Measurements from ENCODE around the gene LGALS8.

The LGALS8 gene

GRCh38 chr1:236492378-236492777 is 31.4 kb upstream of the LGALS8 start:
- no peak overlapping the region for H2AK5ac ChIP-seq (ENCODE audit: low read depth, low read length)
- H3K36me3 ChIP-seq (replicated peaks in 1 of 2; ENCODE audit: control insufficient read depth in 2 of 2, insufficient read depth in 2 of 2, low read length in 2 of 2) = no peaks in the 10 kb centered on the region

DNA sequence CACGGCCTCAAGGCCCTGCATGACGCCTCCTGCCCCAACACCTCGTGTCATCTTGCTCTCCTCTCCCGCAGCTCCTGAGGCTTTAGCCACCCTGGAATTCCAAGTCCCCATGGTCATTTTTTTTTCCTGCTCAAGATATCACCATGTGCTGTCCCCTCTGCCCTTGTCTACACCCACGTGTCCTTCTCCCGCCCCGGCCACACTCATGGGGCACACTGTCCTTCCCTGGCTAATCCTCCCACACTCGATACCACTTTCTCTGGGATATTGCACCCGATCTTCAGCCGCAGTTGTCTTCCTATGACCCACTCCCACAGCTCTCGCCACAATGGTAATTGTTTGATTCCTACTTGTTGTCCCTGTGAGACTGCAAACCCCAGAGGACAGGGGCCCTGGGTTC is 29.7 kb upstream of the LGALS8 start:
- no peaks in the 10 kb centered on the region for H3K36me3 ChIP-seq (replicated peaks in 1 of 2; ENCODE audit: control insufficient read depth in 2 of 2, insufficient read depth in 2 of 2, low read length in 2 of 2)
- peak overlapping the region; percentile 33 for H3K14ac ChIP-seq (ENCODE audit: low read length)
- no peaks in the 10 kb centered on the region for H3K27me3 ChIP-seq (ENCODE audit: control insufficient read depth in 3 of 3, insufficient read depth in 3 of 3, low read depth in 1 of 3, low read length in 3 of 3)
- no CpG with 5 or more reads among the region's 11 CpGs for WGBS, 2 donors (ENCODE audit: extremely low coverage in 2 of 2, insufficient read length in 2 of 2, insufficient replicate concordance in 1 of 2)
- H3K4ac ChIP-seq (ENCODE audit: low read length) = no peak overlapping the region
- no peak overlapping the region for H2BK120ac ChIP-seq (ENCODE audit: low read depth, low read length)
- H2BK15ac ChIP-seq (ENCODE audit: low read length) = peak overlapping the region; percentile 66
- no peak overlapping the region for H2BK5ac ChIP-seq (ENCODE audit: low read length)
- no peaks in the 10 kb centered on the region for H3K79me1 ChIP-seq (ENCODE audit: low read depth, low read length)
- no peak overlapping the region for H3K18ac ChIP-seq (ENCODE audit: low read length)
- H3K23ac ChIP-seq (ENCODE audit: low read depth, low read length, poor library complexity) = peak overlapping the region; percentile 30
- DNase-seq (ENCODE audit: low spot score) = no peak
- no peak overlapping the region for H2AFZ ChIP-seq (ENCODE audit: low read length)
- H3K4me3 ChIP-seq (ENCODE audit: low read length in 2 of 2) = no peak overlapping the region
- H3K27ac ChIP-seq (replicated peaks; ENCODE audit: low read length) = no peak overlapping the region
- no peak overlapping the region for H2BK12ac ChIP-seq (ENCODE audit: low read length)
- no peak overlapping the region for H3K4me2 ChIP-seq (ENCODE audit: insufficient read depth, low read length, poor library complexity, severe bottlenecking)
- H2AK5ac ChIP-seq (ENCODE audit: low read depth, low read length) = no peak overlapping the region
- H3K9ac ChIP-seq (ENCODE audit: low read depth, low read length, poor library complexity) = no peak overlapping the region
- H4K8ac ChIP-seq (ENCODE audit: low read depth, low read length) = no peak overlapping the region
- no peaks in the 10 kb centered on the region for H3K9me3 ChIP-seq (replicated peaks in 1 of 2; ENCODE audit: control insufficient read depth in 2 of 2, insufficient read depth in 1 of 2, low read depth in 1 of 2, low read length in 2 of 2)
- peaks cover 0 to 6% of the 10 kb centered on the region in 2 donors for H3K4me1 ChIP-seq (ENCODE audit: control insufficient read depth in 2 of 2, insufficient read depth in 1 of 2, low read depth in 1 of 2, low read length in 2 of 2)
- H4K91ac ChIP-seq (ENCODE audit: low read depth, low read length, poor library complexity) = no peak overlapping the region

More at GRCh38 chr1:236492378-236492777, 31.4 kb upstream of the LGALS8 start:
- no peak for DNase-seq (ENCODE audit: low spot score)
- H3K9me3 ChIP-seq (replicated peaks in 1 of 2; ENCODE audit: control insufficient read depth in 2 of 2, insufficient read depth in 1 of 2, low read depth in 1 of 2, low read length in 2 of 2) = no peaks in the 10 kb centered on the region
- no peak overlapping the region for H2BK15ac ChIP-seq (ENCODE audit: low read length)
- no peak overlapping the region for H2BK120ac ChIP-seq (ENCODE audit: low read depth, low read length)
- no peak overlapping the region for H2BK12ac ChIP-seq (ENCODE audit: low read length)
- H3K4ac ChIP-seq (ENCODE audit: low read length) = no peak overlapping the region
- H3K4me2 ChIP-seq (ENCODE audit: insufficient read depth, low read length, poor library complexity, severe bottlenecking) = no peak overlapping the region
- H2BK5ac ChIP-seq (ENCODE audit: low read length) = no peak overlapping the region
- H2AFZ ChIP-seq (ENCODE audit: low read length) = no peak overlapping the region
- H4K8ac ChIP-seq (ENCODE audit: low read depth, low read length) = no peak overlapping the region
- no peak overlapping the region for H3K14ac ChIP-seq (ENCODE audit: low read length)
- H3K4me3 ChIP-seq (ENCODE audit: low read length in 2 of 2) = no peak overlapping the region
- H3K23ac ChIP-seq (ENCODE audit: low read depth, low read length, poor library complexity) = no peak overlapping the region
- H3K18ac ChIP-seq (ENCODE audit: low read length) = no peak overlapping the region
- H3K27me3 ChIP-seq (ENCODE audit: control insufficient read depth in 3 of 3, insufficient read depth in 3 of 3, low read depth in 1 of 3, low read length in 3 of 3) = no peaks in the 10 kb centered on the region
- H3K4me1 ChIP-seq (ENCODE audit: control insufficient read depth in 2 of 2, insufficient read depth in 1 of 2, low read depth in 1 of 2, low read length in 2 of 2) = peaks cover 0 to 6% of the 10 kb centered on the region in 2 donors
- H4K91ac ChIP-seq (ENCODE audit: low read depth, low read length, poor library complexity) = no peak overlapping the region
- H3K9ac ChIP-seq (ENCODE audit: low read depth, low read length, poor library complexity) = no peak overlapping the region
- no peaks in the 10 kb centered on the region for H3K79me1 ChIP-seq (ENCODE audit: low read depth, low read length)
- H3K27ac ChIP-seq (replicated peaks; ENCODE audit: low read length) = no peak overlapping the region
- no CpG with 5 or more reads among the region's 2 CpGs for WGBS, 2 donors (ENCODE audit: extremely low coverage in 2 of 2, insufficient read length in 2 of 2, insufficient replicate concordance in 1 of 2)

DNA sequence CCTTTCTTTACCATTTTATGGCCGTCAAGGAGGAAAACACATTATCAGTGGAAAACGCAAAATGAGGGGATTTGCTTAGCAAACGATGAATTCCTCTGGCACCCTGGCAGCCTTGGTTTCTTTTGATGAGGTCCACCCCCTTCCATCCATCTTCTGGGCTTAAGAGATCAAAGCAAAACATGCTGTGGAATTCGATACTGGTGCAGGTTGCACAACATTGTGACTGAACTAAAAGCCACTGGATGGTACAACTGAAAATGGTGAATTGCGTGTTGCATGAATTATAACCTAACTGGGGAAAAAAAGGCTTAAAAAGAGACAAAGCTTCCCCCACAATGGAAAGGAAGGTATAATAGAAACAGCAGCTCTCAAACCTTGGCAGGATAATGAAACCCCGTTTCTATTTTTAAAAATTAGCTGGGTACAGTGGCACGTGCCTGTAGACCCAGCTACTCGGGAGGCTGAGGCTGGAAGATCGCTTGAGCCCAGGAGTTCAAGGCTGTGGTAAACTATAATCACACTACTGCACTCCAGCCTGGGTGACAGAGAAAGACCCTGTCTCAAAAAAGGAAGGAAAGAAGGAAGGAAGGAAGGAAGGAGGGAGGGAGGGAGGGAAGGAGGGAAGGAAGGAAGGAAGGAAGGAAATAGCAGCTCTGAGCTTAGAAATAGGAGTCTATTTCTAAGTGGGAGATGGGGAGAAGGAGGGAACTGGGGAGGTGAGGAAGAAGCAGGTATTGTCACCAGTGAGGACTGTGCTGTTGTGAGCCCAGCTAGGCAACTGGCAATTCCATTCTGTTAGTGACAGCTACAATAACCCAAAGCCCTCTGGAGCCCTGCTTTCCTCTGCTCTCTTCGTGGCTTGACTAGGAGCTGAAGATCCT is 29.0 kb upstream of the LGALS8 start:
- Histone ChIP-seq H2BK15ac (ENCODE audit: low read length) (peak overlapping the region; percentile 66), H3K18ac (ENCODE audit: low read length) (no peak overlapping the region), H4K8ac (ENCODE audit: low read depth, low read length) (no peak overlapping the region), H2BK5ac (ENCODE audit: low read length) (no peak overlapping the region), H3K9ac (ENCODE audit: low read depth, low read length, poor library complexity) (no peak overlapping the region), H3K36me3 (replicated peaks in 1 of 2; ENCODE audit: control insufficient read depth in 2 of 2, insufficient read depth in 2 of 2, low read length in 2 of 2) (no peaks in the 10 kb centered on the region), H2BK12ac (ENCODE audit: low read length) (no peak overlapping the region), H3K9me3 (replicated peaks in 1 of 2; ENCODE audit: control insufficient read depth in 2 of 2, insufficient read depth in 1 of 2, low read depth in 1 of 2, low read length in 2 of 2) (no peaks in the 10 kb centered on the region), H2AFZ (ENCODE audit: low read length) (no peak overlapping the region), H3K23ac (ENCODE audit: low read depth, low read length, poor library complexity) (no peak overlapping the region), H3K4me3 (ENCODE audit: low read length in 2 of 2) (no peak overlapping the region), H3K4me2 (ENCODE audit: insufficient read depth, low read length, poor library complexity, severe bottlenecking) (no peak overlapping the region), H2AK5ac (ENCODE audit: low read depth, low read length) (no peak overlapping the region), H3K27ac (replicated peaks; ENCODE audit: low read length) (no peak overlapping the region), H2BK120ac (ENCODE audit: low read depth, low read length) (no peak overlapping the region), H3K79me1 (ENCODE audit: low read depth, low read length) (no peaks in the 10 kb centered on the region), H3K4me1 (ENCODE audit: control insufficient read depth in 2 of 2, insufficient read depth in 1 of 2, low read depth in 1 of 2, low read length in 2 of 2) (peaks cover 0 to 6% of the 10 kb centered on the region in 2 donors), H3K27me3 (ENCODE audit: control insufficient read depth in 3 of 3, insufficient read depth in 3 of 3, low read depth in 1 of 3, low read length in 3 of 3) (no peaks in the 10 kb centered on the region), H3K4ac (ENCODE audit: low read length) (no peak overlapping the region), H4K91ac (ENCODE audit: low read depth, low read length, poor library complexity) (no peak overlapping the region), H3K14ac (ENCODE audit: low read length) (no peak overlapping the region)
- no CpG with 5 or more reads among the region's 10 CpGs for WGBS, 2 donors (ENCODE audit: extremely low coverage in 2 of 2, insufficient read length in 2 of 2, insufficient replicate concordance in 1 of 2)
- no peak for DNase-seq (ENCODE audit: low spot score)

DNA sequence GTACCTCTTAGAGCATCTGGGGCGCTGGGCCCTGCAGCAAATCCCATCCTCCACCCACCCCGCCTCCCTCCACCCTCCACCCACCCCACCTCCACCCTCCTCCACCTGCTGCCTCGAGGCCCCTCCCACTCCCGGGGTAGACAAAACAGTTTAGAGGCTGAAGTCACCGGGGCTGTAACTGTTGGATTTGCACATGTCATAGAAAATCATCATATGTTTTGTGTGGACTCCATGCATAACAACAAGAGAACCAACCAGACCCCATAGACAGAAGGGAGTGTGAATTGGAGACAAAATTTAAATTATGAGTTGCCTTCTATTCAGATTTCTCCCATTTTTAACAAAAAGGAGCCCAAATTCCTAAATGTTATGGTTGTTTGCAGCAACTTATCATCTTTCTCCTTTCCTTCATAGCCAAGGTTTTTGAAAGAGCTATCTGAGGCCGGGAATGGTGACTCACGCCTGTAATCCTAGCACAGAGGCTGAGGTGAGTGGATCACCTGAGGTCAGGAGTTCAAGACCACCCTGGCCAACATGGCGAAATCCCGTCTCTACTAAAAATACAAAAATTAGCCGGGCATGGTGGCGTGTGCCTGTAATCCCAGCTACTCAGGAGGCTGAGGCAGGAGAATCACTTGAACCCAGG is 28.2 kb upstream of the LGALS8 start:
- Histone ChIP-seq H4K8ac (ENCODE audit: low read depth, low read length) (no peak overlapping the region), H2BK5ac (ENCODE audit: low read length) (no peak overlapping the region), H2BK15ac (ENCODE audit: low read length) (no peak overlapping the region), H3K4ac (ENCODE audit: low read length) (no peak overlapping the region), H4K91ac (ENCODE audit: low read depth, low read length, poor library complexity) (no peak overlapping the region), H3K27ac (replicated peaks; ENCODE audit: low read length) (no peak overlapping the region), H2BK12ac (ENCODE audit: low read length) (no peak overlapping the region), H3K4me3 (ENCODE audit: low read length in 2 of 2) (no peak overlapping the region), H3K27me3 (ENCODE audit: control insufficient read depth in 3 of 3, insufficient read depth in 3 of 3, low read depth in 1 of 3, low read length in 3 of 3) (no peaks in the 10 kb centered on the region), H3K9me3 (replicated peaks in 1 of 2; ENCODE audit: control insufficient read depth in 2 of 2, insufficient read depth in 1 of 2, low read depth in 1 of 2, low read length in 2 of 2) (no peaks in the 10 kb centered on the region), H3K23ac (ENCODE audit: low read depth, low read length, poor library complexity) (no peak overlapping the region), H2BK120ac (ENCODE audit: low read depth, low read length) (no peak overlapping the region), H3K4me1 (ENCODE audit: control insufficient read depth in 2 of 2, insufficient read depth in 1 of 2, low read depth in 1 of 2, low read length in 2 of 2) (peaks cover 0 to 6% of the 10 kb centered on the region in 2 donors), H3K79me1 (ENCODE audit: low read depth, low read length) (no peaks in the 10 kb centered on the region), H3K14ac (ENCODE audit: low read length) (no peak overlapping the region), H3K36me3 (replicated peaks in 1 of 2; ENCODE audit: control insufficient read depth in 2 of 2, insufficient read depth in 2 of 2, low read length in 2 of 2) (no peaks in the 10 kb centered on the region), H3K9ac (ENCODE audit: low read depth, low read length, poor library complexity) (no peak overlapping the region), H2AK5ac (ENCODE audit: low read depth, low read length) (no peak overlapping the region), H2AFZ (ENCODE audit: low read length) (no peak overlapping the region), H3K4me2 (ENCODE audit: insufficient read depth, low read length, poor library complexity, severe bottlenecking) (no peak overlapping the region), H3K18ac (ENCODE audit: low read length) (no peak overlapping the region)
- no peak for DNase-seq (ENCODE audit: low spot score)
- WGBS, 2 donors (ENCODE audit: extremely low coverage in 2 of 2, insufficient read length in 2 of 2, insufficient replicate concordance in 1 of 2) = no CpG with 5 or more reads among the region's 11 CpGs
